CD4-positive, alpha-beta T cell treated with Interleukin-15 for 4 hours (primary cell): ENCODE data around the gene TBC1D10B.
"Not testable (repeated sequence)": the region's sequence is repeated elsewhere in the genome, so short reads cannot be mapped to it uniquely, and the experiment has no call there.

Experiments used
- DNase-seq: peaks from one replicate; pipeline ENCODE4 v3.0.0-alpha.2; 2020; ENCODE audit warnings: low spot score

The TBC1D10B gene

GRCh38 chr16:30324220-30324619 is 46.1 kb downstream of the TBC1D10B start:
- not testable (repeated sequence) for DNase-seq

DNA sequence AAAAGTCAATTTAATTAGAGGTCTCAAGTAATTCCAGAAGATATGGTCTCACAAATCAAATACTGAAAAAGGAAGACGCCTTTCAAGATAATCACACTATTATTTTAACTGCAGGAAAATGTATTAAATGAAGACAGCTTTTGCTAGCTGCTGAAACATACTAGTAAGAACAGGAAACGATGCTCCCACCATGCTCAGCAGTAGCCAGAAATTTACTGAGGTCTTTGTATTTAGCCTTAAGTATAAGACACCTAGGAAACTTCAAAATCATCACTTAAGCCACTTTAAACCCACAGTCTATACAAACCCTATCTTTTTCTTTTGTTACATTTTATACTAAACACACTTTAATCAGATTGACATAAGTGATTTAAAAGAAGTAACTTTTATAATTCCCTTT is 51.6 kb downstream of the TBC1D10B start:
- not testable (repeated sequence) for DNase-seq

- DNase-seq: not testable (repeated sequence)
Measured at GRCh38 chr16:30310937-30311336, 59.4 kb downstream of the TBC1D10B start.

GRCh38 chr16:30309255-30309654 is 61.0 kb downstream of the TBC1D10B start:
- DNase-seq: not testable (repeated sequence)
